NCI-H146 treated with DMSO at 0.1 percent for 48 hours (cell line): Measurements from ENCODE around the gene ZBTB5.
"Not testable (repeated sequence)": the region's sequence is repeated elsewhere in the genome, so short reads cannot be mapped to it uniquely, and the experiment has no call there.

ENCODE experiments used
- DNase-seq: peaks from one replicate; lab custom pipeline; 2025; ENCODE audit not compliant: unreplicated experiment; lab: John Stamatoyannopoulos, UW

Gene ZBTB5

GRCh38 chr9:37452611-37453010 is 12.6 kb downstream of the ZBTB5 start:
- DNase-seq: no peak

DNA sequence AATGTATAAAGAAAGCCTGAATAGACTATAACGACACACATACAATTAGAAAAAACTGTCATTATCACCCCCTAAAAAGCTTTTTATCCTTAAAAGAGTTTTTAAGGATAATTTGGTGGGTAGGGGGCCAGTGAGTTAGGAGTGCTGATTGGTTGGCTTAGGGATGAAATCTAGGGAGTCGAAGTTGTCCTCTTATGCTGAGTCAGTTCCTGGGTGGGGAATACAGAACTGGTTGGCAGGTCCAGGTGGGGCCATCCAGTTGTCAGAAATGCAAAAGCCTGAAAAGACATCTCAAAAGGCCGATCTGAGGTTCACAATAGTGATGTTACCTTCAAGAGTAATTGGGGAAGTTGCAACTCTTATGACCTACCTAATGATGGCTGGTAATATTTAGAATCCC is 13.6 kb downstream of the ZBTB5 start:
- DNase-seq: no peak

DNA sequence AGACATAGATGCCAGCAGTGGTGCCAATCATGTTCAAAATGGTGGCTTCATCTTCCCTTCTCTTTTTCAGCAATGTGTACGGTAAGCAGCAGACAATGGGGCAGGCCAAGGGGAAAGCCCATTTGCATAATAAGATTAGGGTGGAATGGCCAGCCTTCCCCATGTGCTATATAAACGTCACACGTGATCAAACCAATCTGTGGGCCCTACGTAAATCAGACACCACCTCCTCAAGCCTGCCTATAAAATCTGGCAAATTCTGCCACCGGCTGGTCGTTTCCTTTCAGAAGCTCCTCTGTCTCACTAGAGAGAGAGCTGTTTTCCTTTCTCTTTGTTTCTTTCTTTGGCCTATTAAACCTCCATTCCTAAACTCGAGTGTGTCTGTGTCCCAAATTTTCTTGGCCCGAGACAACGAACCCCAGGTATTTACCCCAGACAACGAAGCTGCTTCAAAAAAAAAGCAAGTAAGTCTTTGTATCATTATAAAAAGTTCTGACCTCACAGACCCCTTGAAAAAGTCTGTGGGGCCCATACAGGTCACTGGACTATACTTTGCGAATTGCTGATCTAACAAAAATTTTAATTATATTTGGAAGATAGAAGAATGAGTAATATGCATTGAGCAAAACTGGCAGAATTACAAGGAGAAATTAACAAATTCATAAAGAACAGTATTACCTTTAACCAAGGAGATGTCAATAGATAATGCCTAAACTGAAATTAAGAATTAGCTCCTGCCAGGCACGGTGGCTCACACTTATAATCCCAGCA is 15.2 kb downstream of the ZBTB5 start:
- no peak for DNase-seq

GRCh38 chr9:37447111-37447510 is 18.1 kb downstream of the ZBTB5 start:
- no peak for DNase-seq

DNA sequence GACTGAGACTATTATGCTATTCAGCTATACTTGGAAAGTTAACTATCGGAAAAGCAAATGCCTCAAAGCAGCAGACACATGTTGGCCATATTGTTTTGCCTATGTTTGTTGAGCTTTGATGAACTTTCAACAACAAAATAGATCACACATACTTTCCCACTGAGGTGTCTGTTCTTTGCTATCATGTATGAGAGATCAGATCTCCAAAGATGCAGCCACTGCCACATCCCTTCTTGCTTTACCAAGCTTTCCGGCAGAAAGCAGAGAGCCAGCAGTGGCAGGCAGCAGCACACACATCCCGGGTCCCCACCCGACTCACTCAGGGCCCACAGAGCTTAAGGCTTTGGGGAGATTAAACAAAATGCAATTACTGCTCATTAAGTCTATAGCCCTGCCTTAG is 18.8 kb downstream of the ZBTB5 start:
- no peak for DNase-seq

- DNase-seq: no peak
These were observed 19.4 kb downstream of the ZBTB5 start for GRCh38 chr9:37445832-37446231.

DNA sequence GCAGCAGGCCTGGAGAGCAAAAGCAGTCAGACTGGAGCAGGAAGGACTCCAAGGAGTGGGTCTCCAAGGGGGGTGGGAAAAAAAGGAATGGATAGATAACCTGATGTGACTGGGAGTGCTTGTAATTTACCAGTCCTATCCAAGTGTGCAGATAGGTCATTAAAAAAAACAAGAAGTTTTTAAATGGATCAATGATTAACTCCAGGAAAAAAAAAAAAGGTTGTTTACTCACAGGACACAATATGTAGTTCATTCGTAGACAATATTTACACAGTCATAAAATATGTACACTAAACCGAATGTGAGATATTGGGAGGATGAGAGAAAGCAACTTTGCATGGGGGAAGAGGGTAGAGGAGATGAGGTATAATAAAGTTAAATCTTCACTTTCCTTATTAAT is 20.4 kb downstream of the ZBTB5 start:
- DNase-seq: no peak

- DNase-seq: no peak
These were observed 21.7 kb downstream of the ZBTB5 start for GRCh38 chr9:37443566-37443965.

GRCh38 chr9:37442556-37442955 is 22.7 kb downstream of the ZBTB5 start:
- DNase-seq: no peak

DNA sequence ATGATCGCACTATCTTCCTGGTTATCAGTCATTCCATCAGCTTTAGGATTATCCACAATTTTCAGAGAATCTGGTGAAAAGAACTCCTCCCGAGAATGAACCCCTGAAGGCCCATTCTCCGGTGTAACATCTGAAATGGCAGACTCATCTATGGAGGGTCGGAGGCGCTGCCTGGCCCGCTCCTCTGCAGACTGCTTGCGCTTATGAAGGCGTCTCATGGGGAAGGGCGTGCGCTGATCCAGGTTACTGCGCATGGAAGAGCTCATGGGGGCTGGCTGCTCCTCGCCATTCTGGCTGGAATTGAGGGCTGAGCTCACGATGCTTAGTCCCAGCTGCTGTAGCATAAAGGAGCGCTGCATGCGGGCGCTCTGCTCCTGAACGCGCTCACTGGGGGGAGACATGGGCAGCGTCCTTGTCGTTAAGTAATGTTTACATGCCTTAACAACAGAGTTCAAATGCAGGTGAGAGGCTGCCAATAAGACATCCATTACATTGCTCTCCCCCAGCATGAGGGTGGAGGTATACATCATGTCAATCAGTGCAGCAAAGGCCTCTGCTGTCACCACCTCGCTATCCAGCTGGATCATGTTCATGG is 23.4 kb downstream of the ZBTB5 start:
- no peak for DNase-seq

DNA sequence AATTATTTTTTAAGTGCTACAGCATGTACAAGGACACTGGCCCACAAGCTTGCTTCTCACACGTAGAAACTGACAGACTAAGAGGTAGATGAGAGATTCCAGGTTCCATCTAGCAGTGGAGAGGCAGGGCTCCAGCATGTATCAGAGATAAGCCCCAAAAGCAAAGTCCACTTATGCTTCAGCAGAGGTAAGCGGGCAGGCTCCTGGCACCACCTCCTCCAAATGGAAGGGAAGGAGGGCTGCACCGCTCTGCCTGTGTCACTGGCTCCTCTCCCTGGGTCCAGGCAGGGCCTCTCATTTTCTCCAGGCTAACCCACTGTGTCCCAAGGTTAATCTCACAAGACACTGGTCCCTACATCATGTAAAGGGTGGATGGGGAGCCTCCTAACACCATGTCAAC is 26.9 kb downstream of the ZBTB5 start:
- no peak for DNase-seq

GRCh38 chr9:37437621-37438020 is 27.6 kb downstream of the ZBTB5 start:
- DNase-seq: no peak

- no peak for DNase-seq
These were observed 28.2 kb downstream of the ZBTB5 start for GRCh38 chr9:37437010-37437409.

GRCh38 chr9:37436540-37436939 is 28.7 kb downstream of the ZBTB5 start:
- DNase-seq: no peak

DNA sequence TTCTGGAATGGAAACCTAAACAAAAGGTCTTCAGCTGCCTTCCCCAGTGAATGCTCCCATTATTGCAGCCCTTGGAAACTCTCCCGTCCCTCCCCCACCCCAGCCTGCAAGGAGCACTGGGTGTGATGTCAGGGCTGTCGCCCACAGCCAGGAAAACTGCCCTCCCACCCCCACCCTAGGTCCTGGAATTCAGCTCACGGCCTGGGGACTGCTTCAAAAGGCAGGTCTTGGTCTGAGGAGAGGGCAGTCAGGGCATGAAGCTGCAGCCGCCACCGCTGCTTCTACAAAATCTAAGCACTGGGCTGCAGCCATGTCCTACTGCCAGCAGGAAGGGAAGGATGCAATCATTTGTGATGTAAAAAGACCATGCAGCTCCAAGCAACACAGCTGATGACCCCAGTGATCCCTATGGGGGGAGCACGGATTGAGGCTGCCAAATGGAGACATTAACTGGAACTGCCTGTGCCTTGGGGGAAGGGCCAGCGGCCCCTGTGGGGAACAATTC is 31.3 kb downstream of the ZBTB5 start:
- no peak for DNase-seq

GRCh38 chr9:37432020-37432419 is 33.2 kb downstream of the ZBTB5 start:
- no peak for DNase-seq

DNA sequence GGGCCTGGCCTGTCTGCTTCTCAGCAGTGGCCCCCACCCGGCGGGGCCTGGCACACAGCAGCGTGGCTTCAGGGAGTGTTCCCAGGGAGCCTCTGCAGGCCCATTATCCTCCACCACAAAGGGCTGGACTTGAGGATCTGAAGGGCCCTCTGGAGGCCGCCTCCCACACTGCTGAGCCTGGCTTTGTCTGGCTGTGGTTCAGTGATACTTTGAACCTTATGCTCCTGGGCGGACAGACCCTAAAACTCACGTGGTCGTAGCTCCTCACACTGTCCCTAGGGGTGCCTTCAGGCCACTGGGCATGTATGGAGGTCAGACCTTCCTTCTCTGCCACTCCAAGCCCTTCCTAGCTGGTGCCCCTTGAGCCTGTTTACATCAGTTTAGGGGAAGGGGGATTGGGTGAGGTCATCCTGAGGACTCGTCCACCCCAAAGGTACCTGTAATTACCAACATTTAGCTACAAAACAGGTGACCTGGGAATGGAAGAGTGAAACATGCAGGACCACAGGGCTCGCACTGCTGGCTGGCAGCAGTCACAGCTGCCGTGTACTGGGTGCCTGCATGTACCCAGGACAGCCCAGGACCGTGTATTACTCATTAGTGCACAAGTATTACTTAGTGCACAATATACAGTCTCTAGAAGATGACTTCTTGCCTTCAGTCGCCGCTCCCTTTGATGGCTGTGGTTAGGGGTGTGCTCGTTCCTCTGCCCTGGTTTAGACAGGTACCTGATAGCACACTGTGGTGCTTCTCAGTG is 34.2 kb downstream of the ZBTB5 start:
- DNase-seq: no peak

- no peak for DNase-seq
These were observed 35.6 kb downstream of the ZBTB5 start for GRCh38 chr9:37429441-37430285.

DNA sequence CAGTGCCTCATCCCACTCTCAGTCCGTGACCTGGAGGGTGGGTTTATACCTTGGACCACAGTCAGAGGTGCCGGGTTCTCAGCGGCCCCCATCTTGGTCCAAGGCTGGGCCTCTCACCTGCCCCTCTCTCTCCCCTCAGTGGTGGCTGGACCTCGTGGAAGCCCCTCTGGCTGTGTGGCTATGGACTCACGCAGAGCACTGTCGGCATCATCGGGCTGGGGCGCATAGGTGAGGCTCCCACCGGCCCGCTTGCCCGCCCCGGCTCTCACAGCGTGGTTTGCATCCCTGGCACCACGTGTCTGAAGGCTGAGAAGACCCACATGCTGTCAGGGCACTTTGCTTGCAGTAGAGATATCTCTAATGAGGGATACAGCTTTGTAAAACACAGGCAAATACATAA is 36.9 kb downstream of the ZBTB5 start:
- DNase-seq: no peak

- no peak for DNase-seq
These were observed 38.4 kb downstream of the ZBTB5 start for GRCh38 chr9:37426846-37427245.

DNA sequence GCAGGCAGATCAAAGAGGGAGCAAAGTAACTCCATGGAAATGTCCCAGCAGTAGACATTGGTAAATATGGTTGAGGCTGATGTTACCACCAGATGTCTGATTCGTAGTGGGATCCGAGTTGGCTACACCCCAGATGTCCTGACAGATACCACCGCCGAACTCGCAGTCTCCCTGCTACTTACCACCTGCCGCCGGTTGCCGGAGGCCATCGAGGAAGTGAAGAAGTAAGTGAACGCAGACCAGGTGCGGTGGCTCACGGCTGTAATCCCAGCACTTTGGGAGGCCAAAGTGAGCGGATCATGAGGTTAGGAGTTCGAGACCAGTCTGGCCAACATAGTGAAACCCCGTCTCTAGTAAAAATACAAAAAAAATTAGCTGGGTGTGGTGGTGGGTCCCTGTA is 38.8 kb downstream of the ZBTB5 start:
- DNase-seq: not testable (repeated sequence)
